Common myeloid progenitor, CD34-positive (primary cell): Measurements from ENCODE around the gene ZNF627.

Source experiments
- CTCF ChIA-PET: fragments of 350-600 bp; sonication (Branson Sonifier 250); formaldehyde crosslinking; loops from one replicate; lab custom pipeline; 2021; ENCODE audit warnings: antibody characterized with exemption; lab: Charles Lee
- POLR2A ChIA-PET: fragments of 350-600 bp; sonication (Branson Sonifier 250); formaldehyde crosslinking; loops from one replicate; lab custom pipeline; 2021; ENCODE audit warnings: antibody characterized with exemption; lab: Charles Lee
- DNase-seq, 3 donors: peaks; one replicate each; pipeline versions ENCODE4 v3.0.0 to v3.0.0-alpha.2; 2013
- H3K27ac ChIP-seq, 2 experiments: 1 replicate in 1 of 2; 2 replicates in 1 of 2; pipeline ENCODE4 v1.7.0; 2013; ENCODE audit warnings: inconsistent platforms in 2 of 2, low read length in 2 of 2, mild to moderate bottlenecking in 2 of 2, low read depth in 1 of 2, moderate library complexity in 1 of 2; ENCODE audit not compliant: severe bottlenecking in 2 of 2, insufficient read depth in 1 of 2, poor library complexity in 1 of 2
- H3K27me3 ChIP-seq, 5 experiments: replicated peaks in 2 of 5; 1 replicate in 3 of 5; 2 replicates in 2 of 5; pipeline versions ENCODE4 v1.6.1 to v1.7.0; 2013; ENCODE audit warnings: low read length in 4 of 5, mild to moderate bottlenecking in 2 of 5, moderate library complexity in 2 of 5, inconsistent platforms in 1 of 5; ENCODE audit not compliant: insufficient read depth in 5 of 5, control insufficient read depth in 4 of 5
- H3K36me3 ChIP-seq, 4 experiments: 1 replicate in 2 of 4; 2 replicates in 2 of 4; pipeline versions ENCODE4 v1.6.1 to v1.7.0; 2013; ENCODE audit warnings: low read length in 3 of 4, control low read depth in 1 of 4, mild to moderate bottlenecking in 1 of 4; ENCODE audit not compliant: control insufficient read depth in 4 of 4, insufficient read depth in 4 of 4
- H3K4me1 ChIP-seq, 4 experiments: 1 replicate in 3 of 4; 2 replicates in 1 of 4; pipeline versions ENCODE4 v1.6.1 to v1.7.1; 2013; ENCODE audit warnings: low read length in 3 of 4, mild to moderate bottlenecking in 3 of 4, control low read depth in 1 of 4, inconsistent platforms in 1 of 4, moderate library complexity in 1 of 4; ENCODE audit not compliant: control insufficient read depth in 4 of 4, insufficient read depth in 4 of 4; ENCODE audit errors: control extremely low read depth in 1 of 4
- H3K4me3 ChIP-seq, 7 experiments: 1 replicate in 4 of 7; 2 replicates in 3 of 7; pipeline versions ENCODE4 v1.5.1 to v1.7.0; 2013; ENCODE audit warnings: mild to moderate bottlenecking in 7 of 7, low read length in 6 of 7, moderate library complexity in 6 of 7, inconsistent platforms in 2 of 7, low read depth in 2 of 7, control low read depth in 1 of 7; ENCODE audit not compliant: insufficient read depth in 4 of 7, control insufficient read depth in 1 of 7; ENCODE audit errors: extremely low read depth in 1 of 7
- H3K9me3 ChIP-seq, 5 experiments: 1 replicate in 4 of 5; 2 replicates in 1 of 5; pipeline versions ENCODE4 v1.6.1 to v1.7.1; 2013; ENCODE audit warnings: low read length in 4 of 5, mild to moderate bottlenecking in 2 of 5, inconsistent platforms in 1 of 5, low read depth in 1 of 5, moderate library complexity in 1 of 5; ENCODE audit not compliant: control insufficient read depth in 4 of 5, insufficient read depth in 2 of 5; ENCODE audit errors: control extremely low read depth in 1 of 5
- WGBS: methylation state at CpG from one replicate; pipeline ENCODE4 v1.1.5; 2013; ENCODE audit not compliant: insufficient coverage; 5-methylcytosine and 5-hydroxymethylcytosine counted together

Gene ZNF627

DNA sequence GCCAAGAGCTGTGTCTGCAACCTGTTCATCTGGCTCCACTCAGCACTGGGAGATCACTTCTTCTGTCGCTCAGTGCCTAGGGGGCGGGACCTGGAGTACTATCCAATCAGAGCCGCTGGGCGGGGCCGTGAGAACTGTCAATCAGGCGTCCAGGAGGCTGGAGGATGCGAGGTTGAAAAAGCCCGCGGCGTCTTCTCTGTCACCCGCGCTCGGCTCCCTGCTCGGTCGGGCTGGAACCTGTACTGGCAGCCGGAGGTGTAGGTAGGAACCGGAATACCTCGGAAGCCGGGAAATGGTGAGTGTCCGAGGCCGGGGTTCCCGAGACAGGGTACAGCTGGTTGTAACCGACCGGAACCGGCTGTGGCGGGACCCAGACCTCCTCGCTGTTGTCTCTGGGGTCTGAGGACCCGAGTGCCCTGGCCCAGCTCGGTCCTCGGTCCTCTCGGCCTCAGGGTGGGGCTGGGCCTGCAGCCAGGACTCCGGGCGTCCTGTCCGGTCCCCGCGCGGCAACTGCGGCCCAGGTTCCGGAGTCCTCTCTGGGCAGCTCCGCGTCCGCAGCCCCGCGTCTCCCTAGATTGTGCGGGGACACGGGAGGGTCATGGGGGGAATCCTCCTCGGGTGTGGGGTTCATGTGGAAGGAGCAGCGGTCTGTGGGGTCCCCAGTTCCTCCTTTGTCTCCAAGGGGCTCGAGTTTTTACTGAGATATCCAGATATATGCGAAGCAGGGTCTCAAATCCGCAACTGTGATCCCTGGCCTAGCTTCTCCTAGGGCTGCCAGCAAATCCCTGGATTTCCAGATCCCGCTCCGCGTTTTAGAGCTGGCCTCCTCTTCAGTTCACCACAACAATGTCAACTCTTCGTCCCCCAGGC is 42.6 kb downstream of the ZNF627 start:
- Histone ChIP-seq H3K4me3 (peak overlapping the region; percentile 36 to 88 (median 76)), H3K4me1 (peaks cover 0 to 10% (median 7%) of the 10 kb centered on the region in 4 experiments), H3K9me3 (peaks cover 0 to 3% (median 0%) of the 10 kb centered on the region in 5 experiments), H3K36me3 (no peaks in the 10 kb centered on the region), H3K27ac (peak overlapping the region in 1 of 2 experiments; percentile 49), H3K27me3 (no peaks in the 10 kb centered on the region)
- WGBS: under 1% methylated on average over 44 of the region's 55 CpGs
- POLR2A ChIA-PET: no interaction called here
- peak; percentile 90 to 95 (median 94) for DNase-seq
- CTCF ChIA-PET: no interaction called here

DNA sequence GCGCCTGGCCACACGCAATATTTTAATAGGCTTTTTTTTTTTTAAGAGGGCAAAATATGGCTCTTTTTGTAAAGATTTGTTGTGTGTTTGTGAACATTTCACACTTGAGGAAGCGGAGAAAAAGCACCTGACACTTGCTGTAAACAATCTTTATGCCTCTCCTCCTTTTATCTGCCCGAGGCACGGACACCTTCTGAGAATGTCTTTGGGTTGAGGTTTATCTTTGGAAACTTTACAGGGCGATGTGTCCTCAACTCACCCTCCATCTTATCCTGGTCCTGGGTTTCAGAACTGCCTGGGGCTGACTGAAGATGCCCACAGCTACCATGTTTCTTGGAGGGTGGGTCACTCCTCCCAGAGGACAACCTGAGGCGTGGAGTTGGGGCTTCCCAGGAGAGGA is 44.0 kb downstream of the ZNF627 start:
- DNase-seq: no peak
- WGBS: 96% methylated on average over 4 of the region's 7 CpGs
- H3K27ac ChIP-seq: no peak overlapping the region
- ChIA-PET POLR2A (no interaction called here), CTCF (no interaction called here)
- H3K4me3 ChIP-seq: no peak overlapping the region
- peaks cover 0 to 10% (median 7%) of the 10 kb centered on the region in 4 experiments for H3K4me1 ChIP-seq
- no peaks in the 10 kb centered on the region for H3K36me3 ChIP-seq
- no peaks in the 10 kb centered on the region for H3K27me3 ChIP-seq
- H3K9me3 ChIP-seq: peaks cover 0 to 3% (median 0%) of the 10 kb centered on the region in 5 experiments

- ChIA-PET POLR2A (no interaction called here), CTCF (interaction anchor here (0.5 to 0.6 kb wide), 2 partner anchors 39 to 63 kb away, joined by 3 to 4 read pairs; no protein-coding TSS in a partner anchor)
- 100% methylated on average over 1 of the region's 3 CpGs for WGBS
- no peaks in the 10 kb centered on the region for H3K27me3 ChIP-seq
- H3K27ac ChIP-seq: no peak overlapping the region
- H3K9me3 ChIP-seq: peaks cover 0 to 3% (median 2%) of the 10 kb centered on the region in 5 experiments
- H3K4me1 ChIP-seq: peaks cover 0 to 10% (median 7%) of the 10 kb centered on the region in 4 experiments
- no peak overlapping the region for H3K4me3 ChIP-seq
- no peak for DNase-seq
- H3K36me3 ChIP-seq: no peaks in the 10 kb centered on the region
These were observed 45.6 kb downstream of the ZNF627 start for GRCh38 chr19:11642902-11643301.

DNA sequence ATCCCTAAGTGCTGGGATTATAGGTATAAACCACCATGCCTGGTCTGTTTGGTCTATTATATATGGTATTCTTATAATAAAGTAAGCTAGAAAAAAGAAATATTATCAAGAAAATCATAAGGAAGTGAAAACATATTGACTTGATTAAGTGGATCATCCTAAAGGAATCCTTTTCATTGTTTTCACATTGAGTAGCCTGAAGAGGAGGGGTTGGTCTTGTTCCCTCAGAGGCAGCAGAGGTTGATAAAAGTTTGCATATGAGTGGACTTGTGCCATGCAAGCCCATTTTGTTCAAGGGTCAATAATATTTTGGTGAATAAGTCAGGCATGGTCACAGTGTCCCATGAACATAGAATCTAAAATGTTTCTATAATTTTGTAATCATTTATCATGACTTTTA is 52.7 kb downstream of the ZNF627 start:
- ChIA-PET POLR2A (no interaction called here), CTCF (no interaction called here)
- Histone ChIP-seq H3K27me3 (no peaks in the 10 kb centered on the region), H3K4me3 (no peak overlapping the region), H3K4me1 (no peaks in the 10 kb centered on the region), H3K36me3 (peaks cover 0 to 24% (median 12%) of the 10 kb centered on the region in 4 experiments), H3K27ac (no peak overlapping the region), H3K9me3 (peaks cover 3 to 35% (median 17%) of the 10 kb centered on the region in 5 experiments)
- no peak for DNase-seq

DNA sequence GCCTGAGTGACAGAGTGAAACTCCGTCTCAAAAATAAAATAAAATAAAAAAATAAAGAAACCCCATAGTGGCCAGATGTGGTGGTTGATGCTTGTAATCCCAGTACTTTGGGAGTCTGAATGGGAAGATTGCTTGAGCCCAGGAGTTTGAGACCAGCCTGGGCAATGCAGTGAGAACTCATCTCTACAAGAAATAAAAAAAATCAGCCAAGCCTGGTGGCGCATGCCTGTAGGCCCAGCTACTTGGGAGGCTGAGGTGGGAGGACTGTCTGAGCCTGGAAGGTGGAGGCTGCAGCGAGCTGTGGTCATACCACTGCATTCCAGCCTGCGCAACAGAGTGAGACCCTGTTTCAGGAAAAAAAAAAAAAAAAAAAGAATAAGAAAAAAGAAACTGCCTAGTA is 53.8 kb downstream of the ZNF627 start:
- Histone ChIP-seq H3K27me3 (no peaks in the 10 kb centered on the region), H3K27ac (no peak overlapping the region), H3K36me3 (peaks cover 0 to 24% (median 12%) of the 10 kb centered on the region in 4 experiments), H3K4me1 (no peaks in the 10 kb centered on the region), H3K4me3 (no peak overlapping the region), H3K9me3 (peaks cover 3 to 35% (median 17%) of the 10 kb centered on the region in 5 experiments)
- no CpG with 5 or more reads among the region's 4 CpGs for WGBS
- POLR2A ChIA-PET: interaction anchor here (0.7 kb wide), 1 partner anchor 30 kb away, joined by 3 read pairs; no protein-coding TSS in a partner anchor
- no peak for DNase-seq
- CTCF ChIA-PET: no interaction called here

DNA sequence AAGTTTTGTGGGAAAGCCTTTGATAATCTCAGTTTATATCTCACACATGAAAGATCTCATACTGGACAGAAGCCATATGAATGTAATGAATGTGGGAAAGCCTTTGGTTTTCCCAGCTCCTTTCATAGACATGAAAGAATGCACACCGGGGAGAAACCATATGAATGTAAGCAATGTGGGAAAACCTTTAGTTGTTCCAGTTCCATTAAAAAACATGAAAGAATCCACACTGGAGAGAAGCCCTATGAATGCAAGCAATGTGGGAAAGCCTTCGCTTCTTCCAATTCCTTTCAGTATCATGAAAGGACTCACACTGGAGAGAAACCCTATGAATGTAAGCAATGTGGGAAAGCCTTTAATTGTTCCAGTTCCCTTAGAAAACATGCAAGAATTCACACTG is 54.8 kb downstream of the ZNF627 start:
- Histone ChIP-seq H3K27me3 (no peaks in the 10 kb centered on the region), H3K27ac (no peak overlapping the region), H3K4me3 (no peak overlapping the region), H3K9me3 (peaks cover 3 to 33% (median 17%) of the 10 kb centered on the region in 5 experiments), H3K4me1 (no peaks in the 10 kb centered on the region), H3K36me3 (peaks cover 0 to 24% (median 12%) of the 10 kb centered on the region in 4 experiments)
- ChIA-PET CTCF (no interaction called here), POLR2A (no interaction called here)
- 100% methylated on average over 1 of the region's 2 CpGs for WGBS
- DNase-seq: no peak

DNA sequence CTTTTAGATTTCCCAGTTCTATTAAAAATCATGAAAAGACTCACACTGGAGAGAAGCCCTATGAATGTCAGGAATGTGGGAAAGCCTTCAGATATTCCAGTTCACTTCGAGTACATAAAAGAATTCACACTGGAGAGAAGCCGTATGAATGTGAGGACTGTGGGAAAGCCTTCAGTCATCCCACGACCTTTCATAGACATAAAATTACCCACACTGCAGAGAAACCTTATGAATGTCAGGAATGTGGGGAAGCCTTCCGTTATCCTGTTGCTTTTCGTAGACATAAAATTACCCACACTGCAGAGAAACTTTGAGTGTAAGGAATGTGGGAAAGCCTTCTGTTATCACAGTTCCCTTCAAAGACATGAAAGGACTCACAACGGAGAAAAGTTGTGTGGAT is 55.2 kb downstream of the ZNF627 start:
- CTCF ChIA-PET: no interaction called here
- 95% methylated on average over 4 of the region's 6 CpGs for WGBS
- no peak for DNase-seq
- H3K36me3 ChIP-seq: peaks cover 0 to 24% (median 12%) of the 10 kb centered on the region in 4 experiments
- no peak overlapping the region for H3K27ac ChIP-seq
- no peak overlapping the region for H3K4me3 ChIP-seq
- no peaks in the 10 kb centered on the region for H3K27me3 ChIP-seq
- H3K9me3 ChIP-seq: peaks cover 3 to 33% (median 17%) of the 10 kb centered on the region in 5 experiments
- POLR2A ChIA-PET: no interaction called here
- no peaks in the 10 kb centered on the region for H3K4me1 ChIP-seq
